ENCODE measurements around the gene CD47. TPM values are rescaled to one million over a fixed set of nuclear protein-coding genes. Genes with fewer than 3 reads are reported as not detected.
A peak's percentile ranks its signal among the peaks of the same experiment; 100 is the strongest.

CD47 gene
- polyA plus RNA-seq, 6 donors from 2014 or later, result 219 to 439 (median 284) TPM

- Mint-ChIP-seq H3K9me3 (no peaks in the 10 kb centered on the region), H3K4me1 (peaks cover 42 to 72% (median 43%) of the 10 kb centered on the region in 3 donors), H3K27ac (peak overlapping the region in 2 of 6 donors; percentile 28 to 84), H3K4me3 (no peak overlapping the region), H3K27me3 (no peaks in the 10 kb centered on the region), H3K36me3 (peaks cover 8 to 10% of the 10 kb centered on the region in 2 donors)
- DNase-seq (no peak), ATAC-seq (ENCODE audit: low read depth in 2 of 2) (peak in 1 of 2 donors; percentile 35)
Observed at GRCh38 chr3:108008931-108009639, 81.7 kb downstream of the CD47 start.

DNA sequence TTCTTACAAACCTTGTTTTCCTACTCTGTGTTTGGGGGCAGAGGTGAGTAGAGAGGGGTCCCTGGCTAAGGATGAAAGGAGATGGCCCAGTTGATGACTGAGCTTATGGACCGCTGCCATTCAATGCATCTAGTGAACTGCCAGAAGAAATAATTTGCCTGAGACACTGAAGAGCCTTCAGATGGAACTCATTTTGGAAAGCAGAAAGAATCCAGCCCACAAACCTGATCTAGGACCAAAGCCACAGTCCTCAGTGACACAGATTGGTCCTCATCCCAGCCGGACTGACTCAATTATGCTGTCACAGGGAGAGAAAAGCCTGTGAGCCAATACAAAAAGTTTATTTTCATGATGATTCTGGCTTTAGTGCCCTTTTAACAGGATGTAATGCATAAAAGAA, 82.7 kb downstream of the CD47 start:
- H3K27ac Mint-ChIP-seq, result peak overlapping the region in 2 of 6 donors; percentile 48 to 53
- no peaks in the 10 kb centered on the region for H3K27me3 Mint-ChIP-seq
- ATAC-seq (ENCODE audit: low read depth in 2 of 2) (no peak), DNase-seq (no peak)
- H3K9me3 Mint-ChIP-seq, result no peaks in the 10 kb centered on the region
- peaks cover 0 to 2% of the 10 kb centered on the region in 2 donors for H3K36me3 Mint-ChIP-seq
- peaks cover 46 to 80% (median 46%) of the 10 kb centered on the region in 3 donors for H3K4me1 Mint-ChIP-seq
- peak overlapping the region in 1 of 8 donors; percentile 4 for H3K4me3 Mint-ChIP-seq

DNA sequence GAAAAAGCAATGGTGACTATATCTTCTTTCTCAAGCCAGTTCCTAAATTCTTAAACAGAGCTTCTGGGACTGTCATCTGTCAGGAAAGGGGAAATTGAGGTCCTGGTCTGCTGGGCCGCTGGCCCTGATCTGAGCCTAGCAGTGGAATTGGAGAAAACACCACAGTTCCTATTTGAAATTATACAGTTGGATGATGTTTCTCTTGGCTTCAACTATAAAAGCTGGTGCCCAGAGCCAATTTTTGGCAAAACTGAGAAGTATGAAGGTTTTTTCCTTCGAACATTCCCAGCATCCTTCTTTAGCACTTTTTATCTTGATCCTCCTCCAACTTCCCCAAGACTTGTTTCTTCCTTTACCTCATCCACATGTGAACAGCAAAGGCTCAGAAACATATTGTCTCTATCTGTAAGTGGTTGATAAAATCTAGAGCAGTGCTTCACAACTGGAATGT, 83.9 kb downstream of the CD47 start:
- Mint-ChIP-seq H3K4me3 (peak overlapping the region in 1 of 8 donors; percentile 11), H3K9me3 (no peaks in the 10 kb centered on the region), H3K36me3 (no peaks in the 10 kb centered on the region), H3K27me3 (no peaks in the 10 kb centered on the region), H3K27ac (no peak overlapping the region), H3K4me1 (peaks cover 41 to 75% (median 45%) of the 10 kb centered on the region in 3 donors)
- no peak for DNase-seq
- ATAC-seq (ENCODE audit: low read depth in 2 of 2), result no peak

- no peaks in the 10 kb centered on the region for H3K9me3 Mint-ChIP-seq
- ATAC-seq (ENCODE audit: low read depth in 2 of 2), result peak; percentile 20 to 39
- H3K27ac Mint-ChIP-seq, result peak overlapping the region in 3 of 6 donors; percentile 5 to 74 (median 39)
- no peaks in the 10 kb centered on the region for H3K27me3 Mint-ChIP-seq
- H3K4me1 Mint-ChIP-seq, result peaks cover 35 to 69% (median 46%) of the 10 kb centered on the region in 3 donors
- DNase-seq, result no peak
- no peaks in the 10 kb centered on the region for H3K36me3 Mint-ChIP-seq
- peak overlapping the region; percentile 6 to 83 (median 72) for H3K4me3 Mint-ChIP-seq
Observed at GRCh38 chr3:108006077-108006771, 84.6 kb downstream of the CD47 start.

- Mint-ChIP-seq H3K27ac (peak overlapping the region in 4 of 6 donors; percentile 29 to 82 (median 76)), H3K4me1 (peaks cover 32 to 66% (median 46%) of the 10 kb centered on the region in 3 donors), H3K27me3 (no peaks in the 10 kb centered on the region), H3K36me3 (no peaks in the 10 kb centered on the region), H3K9me3 (peaks cover 0 to 3% (median 0%) of the 10 kb centered on the region in 7 donors), H3K4me3 (peak overlapping the region; percentile 51 to 92 (median 82))
- ATAC-seq (ENCODE audit: low read depth in 2 of 2) (peak; percentile 61 to 67), DNase-seq (no peak)
Observed at GRCh38 chr3:108004647-108005046, 86.2 kb downstream of the CD47 start.

- Mint-ChIP-seq H3K4me1 (peaks cover 25 to 36% (median 28%) of the 10 kb centered on the region in 3 donors), H3K4me3 (no peak overlapping the region), H3K27ac (no peak overlapping the region), H3K9me3 (peaks cover 0 to 4% (median 0%) of the 10 kb centered on the region in 7 donors), H3K27me3 (no peaks in the 10 kb centered on the region), H3K36me3 (no peaks in the 10 kb centered on the region)
- ATAC-seq (ENCODE audit: low read depth in 2 of 2) (no peak), DNase-seq (no peak)
Observed at GRCh38 chr3:108001457-108001856, 89.4 kb downstream of the CD47 start.

DNA sequence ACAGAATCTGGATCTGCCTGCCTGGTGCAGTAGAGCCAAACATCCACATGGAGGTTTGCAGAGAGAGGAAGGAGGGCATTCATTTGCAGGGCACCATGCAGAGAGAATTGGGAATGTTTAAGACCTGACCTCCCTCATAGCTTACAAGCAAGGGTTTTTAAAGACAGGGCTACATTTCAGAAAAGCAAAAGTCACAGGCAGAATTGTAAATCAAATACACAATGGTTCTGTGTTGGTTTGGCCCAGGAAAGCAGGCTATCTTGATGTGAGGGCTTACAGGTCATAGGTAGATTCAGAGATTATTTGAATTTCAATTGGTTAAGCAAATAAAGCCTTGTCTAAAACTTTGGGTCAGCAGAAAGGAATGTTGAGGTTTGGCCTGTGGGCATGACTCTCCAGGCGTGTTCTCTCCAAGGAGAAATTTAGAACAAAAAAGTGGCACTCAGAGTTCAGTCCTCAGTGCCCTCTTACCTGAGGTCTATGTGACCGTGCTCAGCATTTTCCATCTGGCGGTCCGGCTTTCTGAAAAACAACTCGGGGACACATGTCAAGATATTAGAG, 91.5 kb downstream of the CD47 start:
- Mint-ChIP-seq H3K9me3 (peaks cover 0 to 4% (median 0%) of the 10 kb centered on the region in 7 donors), H3K27ac (no peak overlapping the region), H3K27me3 (no peaks in the 10 kb centered on the region), H3K4me1 (peaks cover 5 to 14% (median 13%) of the 10 kb centered on the region in 3 donors), H3K4me3 (no peak overlapping the region), H3K36me3 (no peaks in the 10 kb centered on the region)
- no peak for DNase-seq
- no peak for ATAC-seq (ENCODE audit: low read depth in 2 of 2)

DNA sequence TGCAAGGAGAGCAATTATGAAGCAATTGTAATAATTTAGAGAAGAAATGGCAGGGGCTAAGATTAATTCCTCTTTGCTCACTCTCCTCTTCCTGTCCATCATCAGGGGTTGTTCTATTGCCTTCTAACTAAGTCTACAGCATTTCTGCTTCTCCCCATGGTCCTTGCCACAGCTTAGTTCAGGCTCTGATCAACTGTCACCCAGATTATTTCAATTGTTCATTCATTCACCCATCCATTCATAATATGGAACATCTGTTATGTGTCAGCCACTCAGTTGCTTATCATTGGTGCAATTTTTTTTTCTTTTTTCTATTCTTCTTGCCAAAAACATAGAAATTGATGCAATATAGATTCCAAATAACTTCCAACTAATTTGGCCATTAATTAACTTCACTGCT, 93.2 kb downstream of the CD47 start:
- Mint-ChIP-seq H3K36me3 (no peaks in the 10 kb centered on the region), H3K4me3 (peak overlapping the region in 1 of 8 donors; percentile 57), H3K27ac (peak overlapping the region in 1 of 6 donors; percentile 79), H3K4me1 (peaks cover 2 to 7% (median 4%) of the 10 kb centered on the region in 3 donors), H3K27me3 (no peaks in the 10 kb centered on the region), H3K9me3 (peaks cover 0 to 4% (median 0%) of the 10 kb centered on the region in 7 donors)
- ATAC-seq (ENCODE audit: low read depth in 2 of 2) (no peak), DNase-seq (no peak)

GRCh38 chr3:107995823-107996222, 95.0 kb downstream of the CD47 start:
- DNase-seq, result no peak
- no peak for ATAC-seq (ENCODE audit: low read depth in 2 of 2)
- H3K27ac Mint-ChIP-seq, result peak overlapping the region in 1 of 6 donors; percentile 24
- peaks cover 0 to 4% (median 0%) of the 10 kb centered on the region in 7 donors for H3K9me3 Mint-ChIP-seq
- H3K4me1 Mint-ChIP-seq, result peaks cover 0 to 7% (median 0%) of the 10 kb centered on the region in 3 donors
- no peak overlapping the region for H3K4me3 Mint-ChIP-seq
- no peaks in the 10 kb centered on the region for H3K36me3 Mint-ChIP-seq
- no peaks in the 10 kb centered on the region for H3K27me3 Mint-ChIP-seq

GRCh38 chr3:107994956-107995715, 95.7 kb downstream of the CD47 start:
- H3K4me1 Mint-ChIP-seq, result peaks cover 0 to 7% (median 0%) of the 10 kb centered on the region in 3 donors

DNA sequence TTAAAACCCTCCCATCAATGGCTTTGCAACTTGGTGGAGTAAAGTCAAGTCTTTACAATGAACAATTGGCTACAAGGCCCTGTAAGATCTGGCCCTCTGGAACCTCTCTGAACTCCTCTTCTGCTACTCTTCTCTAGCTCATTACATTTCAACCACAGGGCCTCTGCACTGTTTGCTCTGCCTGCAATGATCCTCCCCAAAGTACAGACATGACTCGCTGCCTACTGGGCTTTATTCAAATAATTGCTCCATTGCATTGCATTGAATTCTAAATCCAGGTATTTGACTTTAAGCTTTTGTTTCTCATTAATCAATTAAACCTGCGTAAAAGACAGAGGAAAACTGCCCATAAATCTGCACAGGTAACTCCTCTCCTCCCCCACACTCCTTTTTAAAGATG, 96.7 kb downstream of the CD47 start:
- Mint-ChIP-seq H3K4me3 (no peak overlapping the region), H3K9me3 (peaks cover 0 to 3% (median 0%) of the 10 kb centered on the region in 7 donors), H3K4me1 (peaks cover 0 to 7% (median 0%) of the 10 kb centered on the region in 3 donors), H3K36me3 (no peaks in the 10 kb centered on the region), H3K27me3 (no peaks in the 10 kb centered on the region), H3K27ac (peak overlapping the region in 1 of 6 donors; percentile 16)
- ATAC-seq (ENCODE audit: low read depth in 2 of 2) (no peak), DNase-seq (no peak)

More at GRCh38 chr3:107994956-107995715, 95.7 kb downstream of the CD47 start:
- Mint-ChIP-seq H3K9me3 (peaks cover 0 to 4% (median 0%) of the 10 kb centered on the region in 7 donors), H3K27ac (no peak overlapping the region), H3K36me3 (no peaks in the 10 kb centered on the region), H3K27me3 (no peaks in the 10 kb centered on the region), H3K4me3 (no peak overlapping the region)
- ATAC-seq (ENCODE audit: low read depth in 2 of 2) (no peak), DNase-seq (no peak)

GRCh38 chr3:107993771-107994170, 97.1 kb downstream of the CD47 start:
- Mint-ChIP-seq H3K36me3 (no peaks in the 10 kb centered on the region), H3K4me1 (peaks cover 0 to 7% (median 0%) of the 10 kb centered on the region in 3 donors), H3K27ac (peak overlapping the region in 2 of 6 donors; percentile 16 to 20), H3K27me3 (no peaks in the 10 kb centered on the region), H3K4me3 (no peak overlapping the region), H3K9me3 (peaks cover 0 to 2% (median 0%) of the 10 kb centered on the region in 7 donors)
- no peak for ATAC-seq (ENCODE audit: low read depth in 2 of 2)
- DNase-seq, result no peak

Measured in naive B cell (primary cell).